ENCODE data around the gene FGFRL1.
"Not testable (repeated sequence)": the region's sequence is repeated elsewhere in the genome, so short reads cannot be mapped to it uniquely, and the experiment has no call there.

Gene FGFRL1

GRCh38 chr4:973431-974397 lies 37.7 kb upstream of the FGFRL1 start, which contains the start of gene DGKQ:
TSS of gene DGKQ (minus strand) at chr4:973569. CDS start at chr4:973482, 87 bp downstream.
- peak; percentile 81 for DNase-seq (ENCODE audit: low spot score)

GRCh38 chr4:974668-975067 lies 36.8 kb upstream of the FGFRL1 start:
- DNase-seq (ENCODE audit: low spot score), result no peak

GRCh38 chr4:976016-976415 lies 35.4 kb upstream of the FGFRL1 start:
- DNase-seq (ENCODE audit: low spot score), result not testable (repeated sequence)

DNA sequence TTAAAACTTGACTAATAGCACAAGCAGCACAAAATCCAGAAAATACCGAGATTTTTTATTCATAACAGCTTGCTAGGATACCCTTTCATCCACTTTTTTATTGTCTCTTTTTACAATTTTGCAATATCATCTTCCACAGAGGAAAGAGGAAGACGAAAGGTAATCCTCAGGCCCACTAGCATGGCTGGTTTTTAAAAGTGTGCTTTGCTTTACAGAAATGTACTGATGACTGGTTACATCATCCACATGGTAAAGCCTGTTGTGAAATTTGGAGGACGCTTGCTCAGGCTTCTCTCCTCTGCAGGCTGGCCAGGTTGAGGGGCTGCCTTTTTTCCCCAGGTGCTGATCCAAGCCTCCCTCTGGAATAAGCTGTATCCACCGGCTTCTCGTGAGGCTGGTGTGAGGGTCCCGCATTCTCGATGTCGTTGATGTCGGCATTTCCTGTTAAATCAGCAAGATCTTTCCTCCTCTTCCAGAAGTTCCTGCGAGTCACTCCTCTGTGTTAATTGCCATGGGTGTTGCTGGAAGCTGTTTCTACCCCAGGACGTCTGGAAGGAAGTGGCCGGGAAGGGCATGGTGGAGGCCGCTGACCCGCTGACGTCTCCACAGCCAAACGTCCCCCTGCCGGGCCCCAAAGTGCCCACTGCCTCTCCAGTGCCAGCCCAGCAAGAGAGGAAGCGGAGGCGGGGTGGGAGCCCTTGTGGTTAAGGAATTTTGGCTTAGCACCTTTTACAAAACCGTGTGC lies 32.3 kb upstream of the FGFRL1 start:
- DNase-seq (ENCODE audit: low spot score), result no peak

DNA sequence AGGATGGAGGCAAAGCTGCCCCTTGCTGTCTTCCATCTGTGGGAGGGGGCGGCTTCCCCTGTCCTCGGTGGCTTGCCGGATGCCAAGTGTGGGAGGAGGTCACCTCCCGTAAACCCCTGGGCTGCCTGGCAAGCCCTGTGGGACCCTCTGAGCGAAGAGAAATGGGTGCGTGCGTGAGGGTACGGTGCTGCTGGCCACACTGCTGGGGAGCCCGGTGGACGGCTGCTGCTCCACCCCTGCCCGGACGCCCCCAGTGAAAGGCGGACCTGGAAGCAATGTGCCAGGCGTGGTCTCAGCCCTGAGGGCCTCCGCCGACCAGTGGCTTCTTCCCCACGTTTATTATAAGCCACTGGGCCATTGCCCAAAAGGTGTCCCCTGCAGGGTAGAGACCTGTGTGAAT lies 29.1 kb upstream of the FGFRL1 start:
- DNase-seq (ENCODE audit: low spot score), result no peak

DNA sequence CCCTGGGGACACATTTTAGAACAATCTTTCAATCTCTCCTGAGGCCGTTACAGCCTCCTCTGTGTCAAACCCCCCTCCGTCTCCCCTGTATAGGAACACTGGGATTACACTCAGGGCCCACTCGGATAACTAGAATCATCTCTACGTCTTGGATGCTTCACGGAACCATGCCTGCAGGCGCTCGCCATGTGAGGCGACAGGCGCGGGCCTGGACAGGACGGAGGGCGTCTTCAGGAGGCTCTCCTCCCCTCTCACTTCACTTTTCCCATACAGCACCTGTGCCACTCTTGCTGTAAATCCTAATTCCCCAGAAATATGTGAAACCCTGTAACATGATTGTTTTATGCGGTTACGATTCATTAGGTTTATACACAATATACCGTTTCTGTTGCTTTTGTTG lies 28.6 kb upstream of the FGFRL1 start:
- DNase-seq (ENCODE audit: low spot score), result no peak

DNA sequence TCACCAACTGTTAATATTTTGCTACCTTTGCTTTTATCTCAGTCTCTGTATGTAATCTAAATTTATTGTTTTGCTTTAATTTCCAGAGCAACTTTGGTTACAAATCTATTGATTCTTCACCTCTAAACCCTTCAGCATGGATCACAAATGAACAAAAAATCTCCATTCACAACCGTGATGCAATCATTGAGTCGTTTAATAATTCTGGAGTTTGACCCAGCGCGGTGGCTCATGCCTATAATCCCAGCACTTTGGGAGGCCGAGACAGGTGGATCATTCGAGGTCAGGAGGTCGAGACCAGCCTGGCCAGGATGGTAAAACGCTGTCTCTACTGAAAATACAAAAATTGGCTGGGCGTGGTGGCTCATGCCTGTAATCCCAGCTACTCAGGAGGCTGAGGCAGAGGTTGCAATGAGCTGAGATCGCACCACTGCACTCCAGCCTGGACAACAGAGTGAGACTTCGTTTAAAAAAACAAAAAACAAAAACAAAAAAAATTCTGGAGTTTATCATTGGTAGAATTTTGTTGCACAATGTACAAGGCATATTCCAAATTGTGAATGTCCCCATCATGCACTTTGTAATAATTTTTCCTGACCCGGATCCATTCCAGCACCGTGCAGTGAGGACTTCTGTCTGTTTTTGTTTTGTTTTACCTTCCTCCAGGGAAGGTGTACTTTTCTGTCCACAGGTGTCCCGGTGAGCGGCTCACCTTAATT lies 26.9 kb upstream of the FGFRL1 start:
- DNase-seq (ENCODE audit: low spot score), result no peak

DNA sequence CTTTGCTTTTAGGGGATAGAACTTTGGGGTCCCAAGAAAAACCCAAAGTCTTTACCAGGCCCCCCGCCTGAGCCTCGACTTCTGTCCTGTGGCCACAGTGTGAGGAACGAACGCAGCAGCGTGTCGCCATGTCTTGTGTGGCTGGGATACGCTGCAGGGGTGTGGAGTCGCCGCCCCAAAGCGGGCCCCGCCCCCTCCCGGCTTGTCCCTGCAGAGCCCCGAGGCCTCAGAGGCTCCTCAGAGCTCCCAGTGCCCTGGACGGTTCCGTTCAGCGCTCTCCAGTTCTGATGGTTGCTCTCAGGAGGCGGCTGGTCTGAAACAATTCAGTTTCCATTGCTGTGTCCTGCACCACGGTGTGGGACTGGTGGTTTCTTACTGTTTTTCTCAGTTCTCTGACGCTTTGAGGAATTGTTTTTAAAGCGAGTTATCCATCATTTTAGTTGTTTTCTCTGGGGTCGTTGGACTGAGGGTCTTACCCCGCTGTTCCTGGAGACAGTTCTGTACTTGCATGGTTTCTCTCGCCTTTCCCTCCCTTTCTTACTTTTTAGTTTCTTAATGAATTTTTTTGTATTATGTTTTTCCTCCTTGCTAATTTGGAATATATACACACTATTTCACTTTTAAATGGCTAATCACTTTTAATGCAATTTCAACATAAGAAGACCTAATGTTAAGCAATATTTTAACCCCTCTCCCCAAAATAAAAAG lies 26.1 kb upstream of the FGFRL1 start:
- DNase-seq (ENCODE audit: low spot score), result peak; percentile 73

DNA sequence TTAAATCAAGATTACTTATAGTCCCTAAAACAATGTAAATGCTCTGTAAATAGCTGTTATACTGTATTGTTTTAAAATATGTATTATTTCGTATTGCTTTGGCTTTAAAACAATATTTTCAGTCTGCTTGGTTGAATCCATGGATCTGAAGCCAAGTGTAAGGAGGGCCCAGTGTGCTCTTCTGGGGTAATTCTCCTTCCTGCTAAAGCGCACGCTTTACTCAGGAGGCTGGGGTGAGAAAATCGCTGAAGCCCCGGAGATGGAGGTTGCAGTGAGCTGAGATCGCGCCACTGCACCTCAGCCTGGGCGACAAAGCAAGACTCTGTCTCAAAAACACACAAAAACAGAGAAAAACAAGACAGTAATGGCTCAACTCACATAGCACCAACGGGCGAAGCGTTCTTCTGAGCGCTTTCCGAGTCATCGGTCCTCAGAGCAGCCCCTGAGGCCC lies 25.0 kb upstream of the FGFRL1 start:
- peak; percentile 57 for DNase-seq (ENCODE audit: low spot score)

DNA sequence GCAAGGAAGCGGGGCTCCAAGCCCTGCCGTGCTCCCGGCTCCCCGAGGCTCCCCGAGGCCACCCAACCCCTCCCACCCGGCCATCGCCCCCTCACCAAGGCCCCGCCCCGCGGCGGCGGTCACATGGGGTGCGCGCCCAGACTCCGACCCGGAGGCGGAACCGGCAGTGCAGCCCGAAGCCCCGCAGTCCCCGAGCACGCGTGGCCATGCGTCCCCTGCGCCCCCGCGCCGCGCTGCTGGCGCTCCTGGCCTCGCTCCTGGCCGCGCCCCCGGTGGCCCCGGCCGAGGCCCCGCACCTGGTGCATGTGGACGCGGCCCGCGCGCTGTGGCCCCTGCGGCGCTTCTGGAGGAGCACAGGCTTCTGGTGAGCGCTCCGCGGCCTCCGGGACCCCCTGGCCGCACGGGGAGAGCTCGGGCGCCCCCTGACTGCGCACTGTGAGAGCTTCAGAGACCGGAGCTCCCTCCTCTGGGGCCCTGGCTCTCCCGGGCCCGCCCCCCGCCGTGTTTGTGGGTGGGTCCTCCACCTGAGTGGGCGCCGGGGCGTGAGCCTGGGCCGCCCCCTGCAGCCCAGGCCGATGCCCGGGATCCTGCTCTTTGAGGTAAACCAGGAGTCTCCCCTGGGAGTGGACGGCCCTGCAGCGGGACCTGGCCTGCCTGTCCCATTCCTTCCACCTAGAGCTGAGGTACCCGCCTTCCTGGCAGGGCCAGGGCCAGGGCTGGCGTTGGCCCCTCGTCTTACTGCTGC lies 24.4 kb upstream of the FGFRL1 start, which contains the start of gene IDUA:
Gene IDUA, plus strand, starts transcription at position 166 of the 745 bp plus-strand sequence. Its CDS starts 41 bp downstream, at position 207.
- DNase-seq (ENCODE audit: low spot score), result peak; percentile 73

- DNase-seq (ENCODE audit: low spot score), result no peak
These were observed 23.6 kb upstream of the FGFRL1 start for GRCh38 chr4:987624-988513.

- DNase-seq (ENCODE audit: low spot score), result no peak
These were observed 22.4 kb upstream of the FGFRL1 start for GRCh38 chr4:988726-989721.

DNA sequence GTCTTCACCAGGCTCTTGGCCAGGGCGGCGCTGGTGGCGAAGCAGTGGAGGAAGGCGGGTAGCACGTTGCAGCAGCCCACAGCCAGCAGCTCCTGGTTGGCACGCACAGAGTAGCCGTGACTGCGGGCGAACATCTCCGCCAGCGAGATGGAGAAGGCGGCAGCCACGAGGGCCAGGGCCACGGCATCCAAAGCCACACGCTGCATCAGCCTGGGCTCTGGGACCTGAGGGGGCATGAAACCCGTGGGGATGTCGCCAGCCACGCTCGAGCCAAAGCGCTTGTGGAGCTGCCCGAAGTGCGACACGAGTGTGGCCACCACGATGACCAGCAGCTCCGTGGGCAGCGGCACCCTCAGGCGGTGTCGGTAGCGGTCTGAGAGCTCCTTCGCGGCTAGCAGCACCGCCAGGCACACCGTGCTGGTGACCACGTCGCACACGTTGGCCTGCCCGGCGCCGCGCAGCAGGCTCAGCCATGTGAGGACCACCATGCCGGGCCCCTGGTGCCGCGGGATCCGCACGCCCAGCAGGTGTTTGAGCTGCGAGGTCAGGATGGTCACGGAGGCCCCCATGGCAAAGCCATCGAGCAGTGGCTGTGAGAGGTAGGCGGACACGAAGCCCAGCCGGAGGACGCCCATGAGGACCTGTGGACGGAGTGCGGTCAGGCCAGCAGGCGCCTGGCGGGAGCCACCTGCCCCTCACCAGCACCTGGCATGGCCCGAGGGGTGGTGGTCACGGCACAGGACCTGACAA lies 21.5 kb upstream of the FGFRL1 start:
- DNase-seq (ENCODE audit: low spot score), result no peak

GRCh38 chr4:990746-991367 lies 20.6 kb upstream of the FGFRL1 start:
- no peak for DNase-seq (ENCODE audit: low spot score)

- no peak for DNase-seq (ENCODE audit: low spot score)
These were observed 19.8 kb upstream of the FGFRL1 start for GRCh38 chr4:991451-992296.

Data from cerebellar cortex (tissue), 1 donor.